ENCODE data around the gene LSM2. TPM values are rescaled to one million over a fixed set of nuclear protein-coding genes. Genes with fewer than 3 reads are reported as not detected.

The LSM2 gene
- total and polyA plus RNA-seq, 9 of the 15 experiments (the other 6 are each of a cell fraction or from before 2014, with no cell fraction given) = 154 to 407 (median 223) TPM

DNA sequence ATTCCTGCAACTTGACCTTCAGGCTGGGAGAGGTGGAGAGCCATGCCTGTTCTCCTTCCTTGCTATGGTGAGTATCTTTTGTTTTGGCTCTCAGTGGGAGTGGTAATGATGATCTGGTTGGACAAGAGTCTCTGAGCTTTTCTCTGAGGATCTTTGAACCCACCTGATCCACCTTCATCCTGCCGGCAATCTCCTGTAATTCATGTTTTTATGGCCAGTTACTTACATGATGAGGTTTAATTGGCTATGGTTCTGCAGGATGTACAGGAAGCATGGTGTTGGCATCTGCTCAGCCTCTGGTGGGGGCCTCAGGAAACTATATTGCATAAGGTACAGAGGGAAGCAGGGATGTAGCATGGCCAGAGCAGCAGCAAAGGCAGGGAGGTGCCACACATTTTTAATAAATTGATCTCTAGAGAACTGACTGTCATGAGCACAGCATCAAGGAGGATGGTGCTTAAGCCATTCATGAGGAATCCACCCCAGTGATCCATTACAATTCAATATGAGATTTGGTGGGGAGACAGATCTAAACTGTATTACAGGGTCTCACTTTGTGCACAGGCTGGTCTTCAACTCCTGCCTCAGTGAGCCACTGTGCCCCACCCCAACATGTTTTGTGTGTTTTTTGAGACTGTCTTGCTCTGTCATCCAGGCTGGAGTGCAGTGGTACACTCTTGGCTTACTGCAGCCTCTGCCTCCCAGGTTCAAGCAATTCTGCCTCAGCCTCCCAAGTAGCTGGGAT, 30.8 kb upstream of the LSM2 start (continued):
- TF ChIP-seq ZNF583 (CRISPR knock-in tag; IDR thresholded peaks at IDR 0.05) = no peak; the same call in 1 of the 2 replicates
- TF ChIP-seq, protein P1, sequence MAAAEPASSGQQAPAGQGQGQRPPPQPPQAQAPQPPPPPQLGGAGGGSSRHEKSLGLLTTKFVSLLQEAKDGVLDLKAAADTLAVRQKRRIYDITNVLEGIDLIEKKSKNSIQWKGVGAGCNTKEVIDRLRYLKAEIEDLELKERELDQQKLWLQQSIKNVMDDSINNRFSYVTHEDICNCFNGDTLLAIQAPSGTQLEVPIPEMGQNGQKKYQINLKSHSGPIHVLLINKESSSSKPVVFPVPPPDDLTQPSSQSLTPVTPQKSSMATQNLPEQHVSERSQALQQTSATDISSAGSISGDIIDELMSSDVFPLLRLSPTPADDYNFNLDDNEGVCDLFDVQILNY (CRISPR knock-in tag; IDR thresholded peaks at IDR 0.05) = no peak
- no peak for TF ChIP-seq KLF16 (IDR thresholded peaks at IDR 0.05)
- no peak for TF ChIP-seq NFYB (IDR thresholded peaks at IDR 0.05; ENCODE audit: extremely low read depth, insufficient read length)
- TF ChIP-seq RBBP5 (IDR thresholded peaks at IDR 0.05; ENCODE audit: borderline replicate concordance, insufficient read depth, low read length, poor library complexity, severe bottlenecking) = no peak
- TF ChIP-seq, protein P2, sequence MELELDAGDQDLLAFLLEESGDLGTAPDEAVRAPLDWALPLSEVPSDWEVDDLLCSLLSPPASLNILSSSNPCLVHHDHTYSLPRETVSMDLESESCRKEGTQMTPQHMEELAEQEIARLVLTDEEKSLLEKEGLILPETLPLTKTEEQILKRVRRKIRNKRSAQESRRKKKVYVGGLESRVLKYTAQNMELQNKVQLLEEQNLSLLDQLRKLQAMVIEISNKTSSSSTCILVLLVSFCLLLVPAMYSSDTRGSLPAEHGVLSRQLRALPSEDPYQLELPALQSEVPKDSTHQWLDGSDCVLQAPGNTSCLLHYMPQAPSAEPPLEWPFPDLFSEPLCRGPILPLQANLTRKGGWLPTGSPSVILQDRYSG (tag; conservative IDR thresholded peaks at IDR 0.05; ENCODE audit: low read depth) = no peak
- TF ChIP-seq STAT5B (CRISPR knock-in tag; IDR thresholded peaks at IDR 0.05) = no peak
- TF ChIP-seq, protein P3, sequence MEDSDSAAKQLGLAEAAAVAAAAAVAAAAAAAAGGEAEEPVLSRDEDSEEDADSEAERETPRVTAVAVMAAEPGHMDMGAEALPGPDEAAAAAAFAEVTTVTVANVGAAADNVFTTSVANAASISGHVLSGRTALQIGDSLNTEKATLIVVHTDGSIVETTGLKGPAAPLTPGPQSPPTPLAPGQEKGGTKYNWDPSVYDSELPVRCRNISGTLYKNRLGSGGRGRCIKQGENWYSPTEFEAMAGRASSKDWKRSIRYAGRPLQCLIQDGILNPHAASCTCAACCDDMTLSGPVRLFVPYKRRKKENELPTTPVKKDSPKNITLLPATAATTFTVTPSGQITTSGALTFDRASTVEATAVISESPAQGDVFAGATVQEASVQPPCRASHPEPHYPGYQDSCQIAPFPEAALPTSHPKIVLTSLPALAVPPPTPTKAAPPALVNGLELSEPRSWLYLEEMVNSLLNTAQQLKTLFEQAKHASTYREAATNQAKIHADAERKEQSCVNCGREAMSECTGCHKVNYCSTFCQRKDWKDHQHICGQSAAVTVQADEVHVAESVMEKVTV (CRISPR knock-in tag; IDR thresholded peaks at IDR 0.05) = no peak
- 0 out of 2 replicates have a peak, but pooled peaks have one; percentile 14 for TF ChIP-seq POLR2AphosphoS5 (IDR thresholded peaks at IDR 0.05; ENCODE audit: control insufficient read depth, insufficient read depth, low read depth, low read length)
- no peak for TF ChIP-seq ZNF586 (CRISPR knock-in tag; conservative IDR thresholded peaks at IDR 0.05)
- TF ChIP-seq, protein P4, sequence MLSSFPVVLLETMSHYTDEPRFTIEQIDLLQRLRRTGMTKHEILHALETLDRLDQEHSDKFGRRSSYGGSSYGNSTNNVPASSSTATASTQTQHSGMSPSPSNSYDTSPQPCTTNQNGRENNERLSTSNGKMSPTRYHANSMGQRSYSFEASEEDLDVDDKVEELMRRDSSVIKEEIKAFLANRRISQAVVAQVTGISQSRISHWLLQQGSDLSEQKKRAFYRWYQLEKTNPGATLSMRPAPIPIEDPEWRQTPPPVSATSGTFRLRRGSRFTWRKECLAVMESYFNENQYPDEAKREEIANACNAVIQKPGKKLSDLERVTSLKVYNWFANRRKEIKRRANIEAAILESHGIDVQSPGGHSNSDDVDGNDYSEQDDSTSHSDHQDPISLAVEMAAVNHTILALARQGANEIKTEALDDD (IDR thresholded peaks at IDR 0.05) = no peak
- TF ChIP-seq, protein P5, sequence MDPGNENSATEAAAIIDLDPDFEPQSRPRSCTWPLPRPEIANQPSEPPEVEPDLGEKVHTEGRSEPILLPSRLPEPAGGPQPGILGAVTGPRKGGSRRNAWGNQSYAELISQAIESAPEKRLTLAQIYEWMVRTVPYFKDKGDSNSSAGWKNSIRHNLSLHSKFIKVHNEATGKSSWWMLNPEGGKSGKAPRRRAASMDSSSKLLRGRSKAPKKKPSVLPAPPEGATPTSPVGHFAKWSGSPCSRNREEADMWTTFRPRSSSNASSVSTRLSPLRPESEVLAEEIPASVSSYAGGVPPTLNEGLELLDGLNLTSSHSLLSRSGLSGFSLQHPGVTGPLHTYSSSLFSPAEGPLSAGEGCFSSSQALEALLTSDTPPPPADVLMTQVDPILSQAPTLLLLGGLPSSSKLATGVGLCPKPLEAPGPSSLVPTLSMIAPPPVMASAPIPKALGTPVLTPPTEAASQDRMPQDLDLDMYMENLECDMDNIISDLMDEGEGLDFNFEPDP (CRISPR knock-in tag; IDR thresholded peaks at IDR 0.05) = 0 out of 2 replicates have a peak, but pooled peaks have one; percentile 35
- TF ChIP-seq ELF2 (CRISPR knock-in tag; IDR thresholded peaks at IDR 0.05) = no peak
- TF ChIP-seq LCOR (CRISPR knock-in tag; IDR thresholded peaks at IDR 0.05) = peak; percentile 63; the same call in 1 of the 2 replicates
- no peak for TF ChIP-seq NCOA2 (IDR thresholded peaks at IDR 0.05; ENCODE audit: partially characterized antibody in 2 of 2)
- TF ChIP-seq ZNF707 (CRISPR knock-in tag; conservative IDR thresholded peaks at IDR 0.05) = no peak
- TF ChIP-seq GABPB1 (CRISPR knock-in tag; IDR thresholded peaks at IDR 0.05) = peak; percentile 66
- TF ChIP-seq, protein P6, sequence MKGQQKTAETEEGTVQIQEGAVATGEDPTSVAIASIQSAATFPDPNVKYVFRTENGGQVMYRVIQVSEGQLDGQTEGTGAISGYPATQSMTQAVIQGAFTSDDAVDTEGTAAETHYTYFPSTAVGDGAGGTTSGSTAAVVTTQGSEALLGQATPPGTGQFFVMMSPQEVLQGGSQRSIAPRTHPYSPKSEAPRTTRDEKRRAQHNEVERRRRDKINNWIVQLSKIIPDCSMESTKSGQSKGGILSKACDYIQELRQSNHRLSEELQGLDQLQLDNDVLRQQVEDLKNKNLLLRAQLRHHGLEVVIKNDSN (CRISPR knock-in tag; IDR thresholded peaks at IDR 0.05) = no peak; the same call in 1 of the 2 replicates
- no peak for TF ChIP-seq NR2C2 (CRISPR knock-in tag; IDR thresholded peaks at IDR 0.05)
- TF ChIP-seq NR2C2 (tag; IDR thresholded peaks at IDR 0.05) = no peak
- TF ChIP-seq ZNF75A (CRISPR knock-in tag; IDR thresholded peaks at IDR 0.05) = 0 out of 2 replicates have a peak, but pooled peaks have one; percentile 10
